Stomach (tissue), 4 donors: ENCODE results near the gene HS6ST1.

Experiments
- CTCF ChIP-seq, 7 experiments: fragments of 450-650 bp in 4 of 7; fragments of 200-600 bp in 3 of 7; sonication (generic) in 3 of 7; IDR thresholded peaks; one replicate each; pipeline ENCODE4 v1.5.1; 2016 to 2019; ENCODE audit warnings: antibody characterized with exemption in 7 of 7, control low read depth in 2 of 7, mild to moderate bottlenecking in 1 of 7
- POLR2A ChIP-seq, 4 donors: fragments of 450-650 bp; IDR thresholded peaks; one replicate each; pipeline ENCODE4 v1.6.1; 2016; ENCODE audit warnings: antibody characterized with exemption in 4 of 4, control low read depth in 2 of 4, mild to moderate bottlenecking in 1 of 4, moderate library complexity in 1 of 4
- POLR2AphosphoS5 ChIP-seq, 3 donors: sonication (generic); formaldehyde crosslinking; IDR thresholded peaks; one replicate each; pipeline ENCODE4 v1.6.1; 2016; ENCODE audit warnings: antibody characterized with exemption in 3 of 3

DNA sequence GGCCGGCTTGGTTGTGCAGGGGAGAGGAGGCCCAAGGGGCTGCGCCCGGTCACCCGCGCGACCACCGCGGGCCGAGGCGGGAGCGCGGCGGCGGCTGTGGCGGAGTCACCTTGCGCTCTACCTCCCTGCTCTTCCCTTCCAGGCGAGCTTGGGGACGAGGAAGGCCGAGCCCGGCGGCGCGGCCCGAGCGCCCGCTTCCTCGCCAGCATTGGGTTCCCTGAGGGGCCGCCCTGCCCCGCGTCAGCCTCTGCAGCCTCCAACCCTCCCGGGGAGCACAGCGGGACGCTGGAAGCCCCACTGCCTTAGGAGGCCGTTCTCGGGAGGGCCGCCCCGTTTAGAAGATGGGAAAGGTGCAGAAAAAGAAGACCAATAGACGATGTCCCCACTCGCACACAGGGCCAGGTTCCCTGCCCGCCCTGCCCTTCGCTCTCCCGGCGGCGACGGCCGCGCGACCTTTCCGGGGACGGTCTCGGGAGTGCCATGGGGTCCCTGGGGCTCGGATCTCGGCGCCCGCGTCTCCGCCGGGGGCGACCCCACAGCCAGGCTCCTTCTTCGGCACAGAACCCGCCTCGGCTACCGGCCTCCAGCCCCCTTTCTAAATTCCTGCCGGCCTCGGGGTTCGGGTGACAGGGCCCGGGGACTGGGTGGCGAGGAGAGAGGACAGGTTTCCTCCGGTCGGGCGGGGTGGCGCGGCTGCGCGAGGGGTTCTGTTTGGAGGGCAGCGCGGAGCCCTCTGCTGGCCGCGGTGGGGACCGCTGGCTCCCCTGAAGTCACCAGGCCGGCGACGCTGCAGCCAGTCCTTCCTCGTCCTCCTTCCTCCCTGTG lies 85.5 kb downstream of the HS6ST1 start:
- TF ChIP-seq POLR2AphosphoS5 (IDR thresholded peaks at IDR 0.05), result peak in 1 of 3 donors; percentile 33
- peak in 5 of 7 experiments; percentile 72 to 90 (median 87) for TF ChIP-seq CTCF (IDR thresholded peaks at IDR 0.05)
- no peak for TF ChIP-seq POLR2A (IDR thresholded peaks at IDR 0.05)
